GM19328 (cell line): ENCODE data around the gene BLACAT1.

Source experiments
- ATAC-seq: cut with Tn5 transposase; IDR thresholded peaks from one replicate; pipeline ENCODE4 v1.9.1; 2021; ENCODE audit warnings: mild to moderate bottlenecking, moderate library complexity; ENCODE audit not compliant: unreplicated experiment

The BLACAT1 gene

DNA sequence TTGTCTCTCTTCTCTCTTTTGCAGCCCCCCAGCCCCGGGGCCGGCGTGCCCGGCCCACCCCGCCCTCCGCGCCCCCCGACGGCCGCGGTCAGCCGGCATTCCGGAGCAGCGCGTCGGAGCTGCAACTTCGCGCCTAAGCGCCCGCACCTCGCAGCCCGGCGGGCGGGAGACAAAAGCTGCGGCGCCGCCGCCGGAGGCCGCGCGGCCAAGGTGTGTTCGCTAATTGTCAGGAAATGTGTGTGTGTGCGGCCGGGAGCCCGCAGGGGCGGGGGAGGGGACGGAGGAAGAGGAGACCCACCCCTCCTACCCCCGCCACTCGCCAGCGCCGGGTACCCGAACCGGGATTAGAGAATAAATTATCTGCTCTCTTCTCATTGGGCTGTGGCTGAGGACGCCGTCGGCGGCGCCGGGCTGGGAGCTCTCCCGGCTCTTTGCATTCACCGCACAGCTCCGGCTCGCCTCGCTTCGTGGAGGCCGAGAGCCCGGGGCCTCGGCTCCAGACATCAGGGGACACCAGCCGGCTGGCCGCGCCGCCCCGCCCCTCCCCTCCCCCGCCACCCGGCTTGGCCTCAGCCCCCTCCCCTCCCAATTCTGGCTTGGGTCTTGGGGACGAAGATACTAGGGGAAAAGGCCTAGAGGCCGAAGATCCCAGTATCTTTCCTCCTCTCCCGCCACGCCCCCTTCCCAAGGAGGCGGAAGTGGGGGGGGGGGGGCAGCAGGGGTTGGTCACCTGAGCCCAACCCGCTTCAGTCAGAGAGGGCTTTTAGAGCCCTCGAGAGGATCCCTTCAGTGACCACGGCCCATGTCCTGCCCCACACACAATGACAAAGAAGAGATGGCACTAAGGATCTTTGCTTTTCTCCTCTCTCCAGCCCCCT lies 1.3 kb upstream of the BLACAT1 start:
- ATAC-seq, result no peak

DNA sequence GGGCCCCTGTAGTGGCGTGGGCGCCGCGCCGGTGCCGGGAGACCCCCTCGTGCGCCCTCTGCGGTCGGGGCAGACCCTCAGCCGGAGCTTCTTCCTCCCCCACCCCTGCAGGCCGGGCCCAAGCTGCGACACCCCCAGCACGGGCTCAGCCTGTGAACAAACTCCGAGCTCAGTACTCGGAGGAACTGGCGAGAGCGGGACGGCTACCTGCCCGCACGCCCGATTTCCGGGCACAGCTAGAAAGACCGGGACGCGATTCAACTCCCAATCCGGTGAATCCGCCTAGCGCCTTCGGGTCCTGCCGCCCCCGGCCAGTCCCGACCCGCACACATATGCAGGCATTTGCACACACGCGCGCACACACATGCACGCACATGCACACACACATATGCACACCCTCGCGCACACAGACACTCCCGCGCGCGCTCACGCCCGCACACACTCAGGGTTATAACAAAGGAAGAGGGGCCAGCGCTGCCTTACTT lies 580 bp upstream of the BLACAT1 start:
- no peak for ATAC-seq

DNA sequence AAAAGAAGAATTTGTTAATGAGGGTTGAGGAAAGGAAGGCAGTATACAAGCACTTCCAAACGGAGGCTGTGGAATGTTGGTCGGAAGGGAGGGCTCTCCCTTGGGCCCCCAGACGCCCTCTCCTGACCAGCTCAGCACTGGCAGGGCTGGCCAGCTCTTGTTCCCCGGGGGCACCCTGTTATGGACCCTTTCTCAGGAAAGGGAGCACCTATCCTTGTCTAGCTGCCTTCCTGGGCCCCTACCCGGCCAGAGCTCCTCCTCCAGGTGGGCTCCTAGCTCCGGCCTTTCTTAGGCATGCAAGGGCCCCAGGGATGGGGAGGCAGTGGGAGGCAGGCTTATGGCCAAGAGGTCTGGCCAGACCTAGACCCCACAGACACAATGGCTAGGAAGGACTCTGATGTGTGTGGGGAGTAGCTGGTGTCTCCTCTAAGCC lies 926 bp downstream of the BLACAT1 start:
- ATAC-seq, result no peak

DNA sequence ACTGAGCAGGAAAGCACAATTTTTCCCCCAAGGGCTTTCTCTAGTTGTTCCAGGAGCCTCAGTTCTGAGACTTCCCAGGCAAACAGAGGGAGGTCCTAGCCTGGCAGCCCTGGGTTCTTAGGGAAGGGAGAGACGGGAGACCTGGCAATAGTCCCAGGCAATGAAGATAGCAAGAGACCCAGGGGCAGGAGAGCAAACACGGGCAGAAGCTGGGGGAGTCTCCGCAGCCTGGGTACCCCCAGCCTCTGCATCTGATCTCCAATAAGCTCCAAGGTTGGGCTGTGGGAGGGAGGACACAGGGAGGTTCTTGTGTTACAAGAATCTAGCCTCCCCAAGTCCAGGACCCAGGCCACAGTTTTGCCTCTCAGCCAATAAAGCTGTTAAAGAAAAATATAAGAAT lies 2.4 kb downstream of the BLACAT1 start:
- no peak for ATAC-seq

DNA sequence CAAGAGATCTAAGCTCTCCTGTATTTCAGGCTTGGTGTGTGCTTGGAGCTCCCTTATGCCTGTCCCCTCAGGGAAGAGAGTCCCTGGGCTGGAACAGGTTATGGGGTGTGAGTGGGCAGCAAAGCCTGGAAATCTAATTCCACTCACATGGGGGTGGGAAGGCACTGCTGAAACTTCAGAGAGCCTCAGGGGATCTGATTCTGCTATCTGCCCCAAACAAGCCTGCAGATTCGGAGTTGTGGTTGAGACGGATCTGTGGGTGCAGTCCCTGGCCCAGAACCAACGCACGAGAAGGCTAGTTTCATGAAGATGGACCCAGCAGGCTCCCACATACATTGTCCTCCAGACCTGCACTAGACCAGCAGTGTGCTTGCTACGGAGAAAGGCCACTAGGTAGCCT lies 2.9 kb downstream of the BLACAT1 start:
- no peak for ATAC-seq

DNA sequence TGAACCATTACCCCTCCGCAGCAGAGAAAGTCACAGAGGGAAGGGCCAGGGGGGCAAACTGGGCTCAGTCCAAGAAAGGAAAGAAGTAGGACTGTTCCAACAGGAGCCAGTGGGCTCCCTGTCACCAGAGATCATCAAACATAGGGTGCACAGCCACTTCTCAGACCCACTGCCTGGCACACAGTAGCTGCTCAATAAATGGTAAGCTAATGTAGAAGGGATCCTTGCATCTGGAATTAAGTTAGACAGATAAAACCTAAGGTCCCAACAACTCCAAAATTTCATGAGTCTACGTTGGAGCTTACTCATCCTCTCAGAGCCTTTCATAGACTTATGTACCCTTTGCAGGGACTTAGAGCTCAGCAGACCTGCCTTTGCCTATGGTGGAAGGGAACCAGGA lies 3.5 kb downstream of the BLACAT1 start:
- ATAC-seq, result no peak

- no peak for ATAC-seq
Observed at GRCh38 chr1:205451759-205452164, 4.1 kb downstream of the BLACAT1 start.

- ATAC-seq, result no peak
Observed at GRCh38 chr1:205451202-205451601, 4.6 kb downstream of the BLACAT1 start.

- ATAC-seq, result no peak
Observed at GRCh38 chr1:205450448-205450847, 5.4 kb downstream of the BLACAT1 start.

DNA sequence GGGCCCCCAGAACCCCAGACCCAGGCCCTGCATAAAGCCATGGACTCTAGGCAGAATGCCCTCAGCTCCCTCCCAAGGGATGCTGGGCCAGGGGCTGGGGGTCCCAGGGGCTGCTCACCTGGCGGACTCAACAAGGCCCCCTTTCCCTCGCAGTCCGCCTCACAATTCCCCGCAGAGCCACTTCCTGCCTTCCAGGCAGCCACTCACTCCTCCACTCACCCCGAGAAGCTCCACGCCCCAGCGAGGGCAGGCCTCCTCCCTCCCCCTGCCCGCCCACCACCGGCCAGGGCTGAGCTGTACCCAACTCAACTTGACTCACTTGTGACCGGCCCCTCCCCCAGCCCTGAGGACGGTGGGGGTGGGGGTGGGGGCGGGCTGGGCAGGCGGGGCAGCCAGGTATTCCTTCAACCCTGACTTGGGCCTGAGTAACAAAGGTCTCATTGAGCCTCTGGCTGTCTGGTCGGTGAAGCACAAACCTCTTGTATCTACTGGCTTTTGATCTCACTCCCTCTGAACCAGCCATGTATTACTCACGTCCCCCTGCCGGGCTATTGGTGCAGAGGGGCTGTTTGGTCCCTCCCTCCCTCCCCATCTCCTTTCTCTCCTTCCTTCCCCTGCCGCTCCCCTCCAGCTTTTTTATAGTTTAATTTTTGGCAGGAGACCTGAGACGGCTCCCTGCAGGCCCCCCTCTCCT lies 5.9 kb downstream of the BLACAT1 start:
- ATAC-seq, result no peak

GRCh38 chr1:205449254-205449749 lies 6.5 kb downstream of the BLACAT1 start:
- no peak for ATAC-seq

GRCh38 chr1:205448540-205449253 lies 7.1 kb downstream of the BLACAT1 start:
- no peak for ATAC-seq

- no peak for ATAC-seq
Observed at GRCh38 chr1:205447457-205448341, 8.1 kb downstream of the BLACAT1 start.

DNA sequence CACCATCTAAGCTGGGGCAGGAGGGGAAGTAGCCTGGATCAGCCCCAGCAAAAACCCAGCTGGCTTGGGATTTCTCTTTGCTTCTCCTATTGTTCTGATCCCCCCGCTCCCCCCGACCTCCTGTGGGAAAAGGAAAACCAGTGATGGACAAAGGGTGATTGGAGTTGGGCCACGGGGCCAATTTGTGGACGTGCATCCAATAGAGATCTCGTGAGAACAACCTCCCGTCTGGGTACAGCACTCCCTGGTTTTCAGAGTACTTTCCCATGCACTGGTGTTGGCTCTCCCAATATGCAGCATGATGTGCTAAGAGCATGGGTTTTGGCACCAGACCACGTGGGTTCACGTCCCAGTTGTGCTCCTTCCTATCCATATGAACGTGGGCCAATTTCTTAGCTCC lies 9.0 kb downstream of the BLACAT1 start:
- ATAC-seq, result no peak

DNA sequence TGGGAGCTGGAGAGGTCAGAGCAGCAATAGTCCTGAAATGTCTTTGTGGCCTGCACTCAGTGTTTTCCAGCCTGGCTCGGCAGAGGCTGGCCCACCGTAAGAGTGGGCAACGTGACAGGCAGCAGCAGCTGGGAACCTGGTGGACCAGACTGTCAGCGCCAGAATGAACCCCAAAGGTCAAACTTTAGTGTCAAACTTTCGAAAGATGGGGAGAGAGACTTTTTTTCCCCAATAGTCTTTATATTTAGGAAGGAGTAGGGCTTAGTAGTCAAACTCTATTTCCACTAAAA lies 10.3 kb downstream of the BLACAT1 start:
- ATAC-seq, result no peak

DNA sequence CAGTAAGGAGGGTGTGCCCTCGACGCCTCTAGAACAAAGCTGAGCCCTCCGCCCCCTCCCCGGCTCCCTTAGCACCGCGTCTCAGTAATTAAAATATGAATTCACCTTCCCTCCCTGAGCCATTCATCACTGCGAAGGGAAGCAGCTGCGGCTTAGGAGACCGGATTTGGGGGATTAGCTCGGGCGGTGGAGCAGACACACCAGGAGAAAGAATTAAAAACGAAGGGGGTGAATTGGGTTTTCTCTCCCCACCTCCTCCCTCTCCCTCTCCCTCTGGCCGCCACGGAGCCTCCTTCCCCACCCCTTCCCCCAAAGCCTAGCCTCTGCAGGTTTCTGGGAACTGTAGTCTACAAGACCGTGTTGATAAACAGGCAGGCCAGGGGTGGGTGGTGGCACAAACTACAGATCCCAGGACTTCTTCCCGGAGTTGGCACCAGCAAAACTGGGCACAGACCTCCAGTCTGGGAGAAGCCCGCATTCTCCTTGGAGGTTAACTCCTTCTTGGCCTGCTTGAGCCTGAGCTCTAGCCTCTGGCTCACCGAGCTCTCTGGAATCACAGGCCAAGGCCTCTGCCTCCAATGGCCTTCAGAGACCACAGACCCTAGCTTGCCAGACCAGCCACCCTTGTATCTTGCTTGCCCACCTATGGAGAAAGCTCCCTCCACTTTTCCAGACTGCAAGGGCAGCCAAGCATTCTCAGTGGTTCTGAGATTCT lies 10.8 kb downstream of the BLACAT1 start:
- ATAC-seq, result no peak

DNA sequence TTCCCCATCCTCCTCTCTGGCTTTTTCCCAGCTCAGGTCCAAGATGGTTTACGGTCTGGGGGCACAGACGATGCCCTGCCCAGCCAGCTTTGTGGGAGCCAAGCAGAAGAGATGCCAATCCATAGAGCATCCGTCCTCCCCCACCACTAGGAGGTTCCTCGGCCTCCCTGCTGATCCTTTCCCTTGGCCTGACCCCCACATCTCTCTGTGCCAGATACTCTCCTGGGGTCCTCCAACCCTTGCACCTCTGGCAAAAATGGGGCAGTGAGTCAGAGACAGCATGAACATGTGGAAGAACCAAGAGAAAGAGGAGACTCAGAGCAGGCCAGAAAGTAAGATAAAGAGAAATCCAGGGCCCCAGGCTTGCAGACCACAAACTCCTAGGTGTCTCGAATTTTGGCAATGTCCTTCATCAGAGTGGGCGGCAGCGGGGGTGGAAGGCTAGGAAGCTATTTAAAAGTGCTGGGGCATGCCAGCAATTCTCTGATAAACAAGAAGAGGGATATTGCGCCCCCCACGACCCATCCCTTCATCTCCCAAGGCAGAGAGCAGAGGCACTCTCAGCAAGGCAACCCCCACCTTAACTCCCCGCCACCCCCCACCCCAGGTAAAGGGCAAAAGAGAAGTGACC lies 11.4 kb downstream of the BLACAT1 start:
- no peak for ATAC-seq

GRCh38 chr1:205443585-205444299 lies 12.1 kb downstream of the BLACAT1 start:
- no peak for ATAC-seq
